NCI-H748 (cell line): ENCODE results near the gene CCNY.

Experiments
- DNase-seq: peaks from one replicate; lab custom pipeline; 2025; ENCODE audit not compliant: unreplicated experiment; lab: John Stamatoyannopoulos, UW

The CCNY gene

GRCh38 chr10:35574924-35575352 is 238.6 kb downstream of the CCNY start:
- DNase-seq: no peak

GRCh38 chr10:35575640-35576039 is 239.3 kb downstream of the CCNY start:
- no peak for DNase-seq

- no peak for DNase-seq
These were observed 240.4 kb downstream of the CCNY start for GRCh38 chr10:35576730-35577129.

GRCh38 chr10:35577926-35578617 is 241.8 kb downstream of the CCNY start:
- no peak for DNase-seq

DNA sequence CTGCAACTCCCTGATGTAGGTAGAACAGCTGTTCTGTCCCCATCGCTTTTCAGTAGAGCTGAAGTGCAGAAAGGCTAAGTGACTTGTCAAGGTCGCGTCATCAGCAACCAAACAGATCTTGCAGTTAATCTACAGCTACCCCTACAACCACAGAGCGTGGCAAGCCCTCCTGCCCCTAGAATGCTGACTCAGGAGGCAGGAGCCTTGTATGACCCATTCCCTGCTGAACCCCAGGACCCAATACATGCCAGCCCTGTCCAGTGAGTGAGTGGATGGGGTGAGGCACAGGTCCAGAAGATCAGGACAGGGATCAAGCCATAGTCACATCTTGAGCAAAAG is 242.3 kb downstream of the CCNY start:
- no peak for DNase-seq

- no peak for DNase-seq
These were observed 242.8 kb downstream of the CCNY start for GRCh38 chr10:35579116-35579515.

- peak; percentile 20 for DNase-seq
These were observed 243.6 kb downstream of the CCNY start for GRCh38 chr10:35579726-35580422.

- no peak for DNase-seq
These were observed 244.1 kb downstream of the CCNY start for GRCh38 chr10:35580423-35580770.

DNA sequence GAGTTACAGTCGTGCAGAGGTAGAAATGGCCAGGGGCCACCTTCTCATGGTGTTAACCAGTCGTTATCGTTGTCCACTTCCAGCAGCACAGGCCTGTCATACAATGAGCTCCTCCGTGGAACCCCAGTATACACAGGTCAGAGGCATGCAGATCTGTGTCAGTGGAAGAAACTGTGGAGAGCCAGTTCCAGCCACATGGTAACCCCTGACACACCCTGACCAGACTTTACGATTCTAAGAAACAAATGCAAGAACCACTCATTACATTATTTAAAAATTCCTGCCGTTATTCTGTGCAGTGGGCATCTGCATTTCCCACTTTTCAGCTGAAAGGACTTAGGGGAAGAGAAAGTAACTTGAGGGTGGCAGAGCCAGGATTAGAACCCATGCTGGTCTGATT is 245.3 kb downstream of the CCNY start:
- no peak for DNase-seq

- no peak for DNase-seq
These were observed 248.6 kb downstream of the CCNY start for GRCh38 chr10:35584946-35585345.

DNA sequence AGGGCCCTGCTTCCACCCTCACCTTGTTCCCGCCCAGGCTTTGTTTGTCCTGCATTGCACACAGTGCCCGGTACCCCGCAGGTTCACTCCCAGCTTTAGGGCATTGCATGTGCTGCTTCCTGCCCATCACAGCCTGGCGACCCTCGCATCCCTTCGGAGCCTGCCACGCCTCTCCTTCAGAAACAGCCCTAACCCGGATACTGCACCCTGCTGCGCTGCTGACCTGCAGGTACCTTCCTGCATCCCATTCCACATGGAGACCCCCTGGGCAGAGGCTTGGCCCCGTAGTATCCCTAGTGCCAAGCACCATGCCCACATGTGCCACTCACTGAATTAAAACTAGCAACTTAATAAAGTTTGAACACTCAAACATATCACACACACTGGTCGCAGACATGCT is 249.0 kb downstream of the CCNY start:
- DNase-seq: no peak

- peak; percentile 1 for DNase-seq
These were observed 249.7 kb downstream of the CCNY start for GRCh38 chr10:35585903-35586535.

DNA sequence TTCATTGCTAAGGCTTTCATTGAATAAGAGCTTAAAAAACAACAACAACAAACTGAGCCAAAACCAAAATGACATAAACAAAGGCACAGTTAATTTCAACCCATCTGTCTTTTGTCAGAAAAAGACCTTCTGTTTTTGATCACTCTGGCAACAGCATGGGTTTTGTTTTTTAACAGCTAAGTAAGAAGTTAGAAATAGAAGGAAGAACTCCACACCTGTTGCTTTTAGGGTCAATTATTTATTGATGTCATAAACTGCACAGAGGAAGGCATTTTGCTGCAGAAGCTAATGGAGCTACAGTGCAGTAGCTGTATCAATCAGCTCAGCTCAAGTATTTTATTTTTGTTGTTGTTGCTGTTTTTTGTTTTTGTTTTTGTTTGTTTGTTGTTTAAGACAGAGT is 252.5 kb downstream of the CCNY start:
- DNase-seq: no peak

- DNase-seq: no peak
These were observed 256.1 kb downstream of the CCNY start for GRCh38 chr10:35592441-35592840.

DNA sequence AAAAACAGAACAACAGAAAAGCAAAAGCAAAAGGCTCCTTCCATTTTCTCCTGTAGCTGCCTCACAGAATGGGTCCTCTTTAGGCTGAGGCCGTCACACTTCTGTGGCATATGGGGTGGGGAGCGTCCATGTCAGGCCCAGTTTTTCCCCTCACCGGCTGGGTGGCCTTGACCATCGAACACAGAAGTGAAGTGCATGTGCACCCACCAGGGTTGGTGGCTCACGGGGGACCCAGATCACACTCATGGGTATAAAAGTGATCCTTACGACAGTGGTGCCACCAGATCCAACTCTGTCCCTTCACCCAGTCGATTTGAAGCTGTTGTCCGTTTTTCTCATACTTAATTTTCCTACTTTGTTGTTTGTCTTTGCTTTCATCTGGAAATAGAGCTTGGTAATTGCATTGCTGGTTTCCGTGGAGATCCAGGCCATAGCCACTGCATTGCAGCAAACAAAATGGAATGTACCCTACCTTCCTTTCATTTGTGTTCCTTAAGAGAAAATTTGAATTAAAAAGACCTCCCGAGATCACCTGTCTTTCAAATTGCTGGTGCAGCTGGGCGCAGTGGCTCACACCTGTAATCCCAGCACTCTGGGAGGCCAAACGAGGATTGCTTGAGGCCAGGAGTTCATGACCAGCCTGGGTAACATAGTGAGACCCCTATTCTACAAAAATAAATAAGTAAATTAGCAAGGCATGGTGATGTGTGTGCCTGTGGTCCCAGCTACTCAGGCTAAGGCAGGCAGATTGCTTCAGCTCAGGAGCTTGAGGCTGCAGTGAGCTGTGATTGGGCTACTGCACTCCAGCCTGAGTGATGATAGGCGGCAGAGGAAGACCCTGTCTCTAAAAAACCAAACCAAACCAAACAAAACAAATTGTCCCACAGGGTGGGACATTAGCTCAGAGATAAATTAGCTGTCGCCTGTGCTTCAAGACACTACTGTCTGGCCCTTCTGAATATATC is 258.1 kb downstream of the CCNY start:
- DNase-seq: peak; percentile 12

- DNase-seq: no peak
These were observed 258.8 kb downstream of the CCNY start for GRCh38 chr10:35595106-35595505.

- peak; percentile 18 for DNase-seq
These were observed 262.1 kb downstream of the CCNY start for GRCh38 chr10:35598379-35598778.

DNA sequence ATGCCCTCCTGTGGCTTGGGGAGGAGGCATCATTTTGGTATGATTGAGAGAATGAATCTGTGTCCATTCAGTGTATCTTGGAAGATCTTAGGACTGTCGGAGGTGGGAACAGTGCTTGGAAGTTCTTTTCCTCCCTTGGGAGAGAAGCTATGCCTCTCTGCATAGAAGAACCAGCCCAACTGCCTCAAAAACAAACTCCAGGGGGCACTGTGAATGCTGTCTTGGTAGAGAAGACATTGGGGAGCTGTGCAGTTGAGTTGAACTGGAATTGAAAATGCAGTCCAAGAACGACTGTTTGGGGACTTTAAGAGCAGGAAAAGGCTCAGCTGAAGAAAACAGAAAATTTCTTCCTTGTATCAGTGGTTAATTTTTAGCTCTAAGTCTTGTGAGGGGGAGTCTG is 263.9 kb downstream of the CCNY start:
- no peak for DNase-seq

GRCh38 chr10:35605191-35605590 is 268.9 kb downstream of the CCNY start, which contains the start of gene GJD4:
GJD4 (plus strand) TSS chr10:35605341; CDS start chr10:35605568, 227 bp downstream.
- no peak for DNase-seq

DNA sequence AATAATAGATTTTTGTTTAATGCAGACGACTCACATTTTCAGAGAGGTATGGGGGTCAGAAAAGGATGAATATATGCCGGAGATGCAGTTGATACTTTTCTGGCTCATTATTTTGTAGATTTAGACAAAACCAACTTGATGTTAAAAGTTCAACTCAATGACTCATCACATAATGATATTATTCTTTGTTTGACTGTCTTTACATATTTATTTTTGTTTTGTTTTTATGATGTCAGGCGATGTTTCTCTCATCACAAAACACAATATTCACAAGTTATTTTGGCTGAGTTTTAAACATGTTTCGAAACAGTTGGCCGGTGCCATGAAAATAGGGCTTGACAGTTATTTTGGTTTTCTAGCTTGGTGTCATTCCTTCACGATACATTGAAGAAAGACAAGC is 270.1 kb downstream of the CCNY start:
- DNase-seq: no peak
